GM19023 (cell line): Measurements from ENCODE around the gene ANKS1B.
"Not testable (repeated sequence)": the region's sequence is repeated elsewhere in the genome, so short reads cannot be mapped to it uniquely, and the experiment has no call there.

Source experiments
- ATAC-seq: cut with Tn5 transposase; IDR thresholded peaks from one replicate; pipeline ENCODE4 v1.9.1; 2021; ENCODE audit warnings: mild to moderate bottlenecking, moderate library complexity; ENCODE audit not compliant: unreplicated experiment

ANKS1B gene

DNA sequence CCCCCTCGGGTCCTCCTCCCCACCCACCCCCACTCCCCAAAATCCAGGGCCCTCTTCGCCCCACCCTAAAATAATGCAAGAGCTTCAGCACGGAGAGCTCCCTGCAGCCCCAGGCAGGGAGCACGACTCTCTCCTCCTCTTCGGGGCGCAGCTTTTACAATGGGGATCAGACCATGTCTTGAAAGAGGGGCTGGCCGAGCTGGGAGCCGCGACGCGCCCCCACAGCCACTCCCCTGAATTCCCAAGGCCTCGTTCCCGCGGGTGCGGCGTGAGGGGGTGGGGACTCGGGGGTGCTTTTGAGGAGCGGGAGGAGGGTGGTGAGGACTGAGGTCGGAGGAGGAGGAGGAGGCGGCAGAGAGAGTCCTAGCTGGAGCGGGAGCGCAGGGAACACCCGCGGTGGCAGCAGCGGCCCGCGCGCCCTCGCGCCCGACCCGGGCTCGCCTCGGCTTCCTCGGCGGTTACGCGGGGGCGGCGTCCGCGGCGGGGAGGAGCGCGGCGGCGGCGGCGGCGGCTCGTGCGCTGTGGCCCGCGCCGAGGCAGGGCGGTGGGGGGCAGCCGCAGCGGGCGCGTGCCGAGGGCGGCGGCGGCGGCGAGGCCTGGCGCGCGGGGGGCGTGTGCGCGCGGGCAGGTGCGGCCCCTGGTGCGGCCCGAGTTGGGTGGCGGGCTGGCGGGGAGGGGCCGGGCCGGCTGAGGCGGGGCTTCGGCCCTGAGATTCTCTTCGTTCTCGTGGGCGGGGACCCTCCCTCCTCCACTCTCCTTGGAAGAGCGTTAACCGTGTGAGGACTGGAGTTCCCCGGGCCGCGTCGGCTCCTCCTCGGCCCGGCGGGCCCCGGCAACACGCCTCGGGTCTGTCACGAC, at the start of gene ANKS1B:
TSS of gene ANKS1B (minus strand) at position 666 of the 858 bp plus-strand sequence. CDS start 699 bp downstream, outside the sequence.
- peak; percentile 66 for ATAC-seq

DNA sequence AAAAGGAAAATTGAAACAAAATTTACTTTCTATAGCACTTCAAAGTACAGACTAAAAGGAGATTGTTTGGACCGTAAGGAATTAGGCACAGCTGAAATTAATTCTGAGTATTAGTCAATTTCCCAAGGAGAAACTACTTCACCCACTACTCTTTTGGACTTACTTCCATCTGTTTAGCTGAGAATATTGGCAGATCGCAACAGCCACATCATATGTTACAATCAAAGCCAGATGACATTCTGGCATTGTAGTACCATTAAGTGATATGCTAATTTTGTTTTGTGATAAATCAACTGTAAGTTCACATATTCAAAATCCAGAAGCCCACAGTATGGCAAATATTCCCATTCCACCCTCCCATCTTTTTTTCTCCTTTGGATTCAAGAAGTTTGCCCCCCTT, 47.1 kb upstream of the ANKS1B start:
- ATAC-seq: no peak

DNA sequence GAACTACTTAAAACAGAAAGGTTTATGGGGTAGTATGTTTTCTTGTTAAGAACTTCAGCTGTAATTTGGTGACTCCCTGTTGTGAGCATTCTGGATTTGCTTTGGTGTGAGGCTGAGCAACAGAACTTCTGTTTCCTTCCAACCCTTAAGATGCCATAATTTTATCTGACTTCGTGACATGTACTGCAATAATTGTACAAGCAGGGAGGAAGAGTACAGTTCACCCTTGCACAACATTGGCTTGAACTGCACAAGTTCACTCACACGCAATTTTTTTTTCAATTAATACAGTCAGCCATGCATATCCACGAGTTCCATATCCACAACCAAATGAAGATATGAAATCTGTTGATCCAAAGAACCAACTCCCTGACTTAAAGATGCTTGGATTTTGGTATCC, 42.9 kb upstream of the ANKS1B start:
- ATAC-seq: no peak

DNA sequence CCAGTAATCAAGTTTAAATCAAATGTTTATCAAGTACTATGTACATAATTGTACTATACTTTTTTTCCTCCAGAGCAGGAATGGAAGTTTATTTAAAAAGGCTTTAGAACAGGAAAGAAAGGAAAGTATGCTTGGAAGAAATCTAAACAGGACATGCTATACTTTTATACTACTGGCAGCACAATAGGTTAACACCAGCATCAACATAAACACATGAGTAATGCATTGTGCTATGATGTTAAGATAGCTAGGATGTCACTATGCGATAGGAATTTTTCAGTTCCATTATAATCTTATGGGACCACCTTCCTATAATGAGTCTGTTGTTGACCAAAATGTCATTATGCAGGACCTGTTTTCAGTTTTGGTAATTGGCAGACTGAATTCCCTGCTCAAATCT, 41.5 kb upstream of the ANKS1B start:
- no peak for ATAC-seq

DNA sequence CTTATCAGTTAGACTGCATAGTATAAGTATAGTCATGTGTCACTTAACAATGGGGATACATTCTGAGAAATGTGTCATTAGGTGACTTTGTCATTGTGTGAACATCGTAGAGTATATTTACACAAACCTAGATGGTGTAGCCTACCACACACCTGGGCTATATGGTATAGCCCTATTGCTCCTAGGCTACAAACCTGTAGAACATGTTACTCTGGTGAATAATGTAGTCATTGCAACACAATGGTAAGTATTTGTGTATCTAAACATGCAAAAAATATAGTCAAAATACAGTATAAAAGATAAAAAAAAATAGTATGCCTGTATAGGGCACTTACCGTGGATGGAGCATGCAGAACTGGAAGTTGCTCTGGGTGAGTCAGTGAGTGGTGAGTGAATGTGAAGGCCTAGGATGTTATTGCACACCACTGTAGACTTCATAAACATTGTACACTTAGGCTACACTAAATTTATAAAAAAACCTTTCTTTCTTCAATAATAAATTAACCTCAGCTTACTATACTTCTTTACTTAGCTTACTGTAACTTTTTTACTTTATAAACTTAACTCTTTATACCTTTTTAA, 40.3 kb upstream of the ANKS1B start:
- ATAC-seq: no peak

DNA sequence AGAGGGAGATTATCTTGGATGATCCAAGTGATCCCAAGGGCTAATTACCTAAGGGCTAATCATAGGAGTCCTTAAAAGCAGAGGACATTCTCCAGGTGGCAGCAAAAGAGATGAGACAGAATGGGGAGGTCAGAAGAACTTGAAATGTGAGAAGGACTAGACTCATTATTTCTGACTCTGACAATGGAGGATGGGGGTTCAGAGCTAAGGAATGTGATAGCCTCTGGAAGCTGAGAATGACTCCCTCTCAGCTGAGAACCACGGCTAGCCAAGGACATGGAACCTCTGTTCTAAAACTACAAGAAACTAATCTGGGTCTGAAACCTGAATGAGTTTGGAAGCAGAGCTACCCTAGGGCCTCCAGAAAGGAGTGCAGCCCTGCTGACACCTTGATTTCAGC, 35.6 kb upstream of the ANKS1B start:
- ATAC-seq: no peak

DNA sequence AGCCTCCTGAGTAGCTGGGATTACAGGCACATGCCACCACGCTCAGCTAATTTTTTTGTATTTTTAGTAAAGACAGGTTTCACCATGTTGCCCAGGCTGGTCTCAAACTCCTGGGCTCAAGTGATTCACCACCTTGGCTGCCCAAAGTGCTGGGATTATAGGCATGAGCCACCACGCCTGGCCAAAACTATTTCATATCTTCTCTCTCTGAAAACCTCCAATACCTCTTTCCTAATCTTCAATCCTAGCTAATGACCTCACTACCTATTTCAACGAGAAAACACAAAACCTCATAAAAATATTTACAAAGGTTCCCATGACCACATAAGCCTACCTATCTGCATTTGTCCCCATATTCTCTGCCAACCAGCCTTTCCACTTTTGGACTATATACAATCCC, 32.3 kb upstream of the ANKS1B start:
- no peak for ATAC-seq

DNA sequence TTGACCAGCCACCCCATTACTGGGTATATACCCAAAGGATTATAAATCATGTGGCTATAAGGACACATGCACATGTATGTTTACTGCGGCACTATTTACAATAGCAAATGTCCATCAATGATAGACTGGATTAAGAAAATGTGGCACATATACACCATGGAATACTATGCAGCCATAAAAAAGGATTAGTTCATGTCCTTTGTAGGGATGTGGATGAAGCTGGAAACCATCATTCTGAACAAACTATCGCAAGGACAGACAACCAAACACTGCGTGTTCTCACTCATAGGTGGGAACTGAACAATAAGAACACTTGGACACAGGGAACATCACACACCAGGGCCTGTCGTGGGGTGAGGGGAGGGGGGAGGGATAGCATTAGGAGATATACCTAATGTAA, 31.6 kb upstream of the ANKS1B start:
- not testable (repeated sequence) for ATAC-seq

DNA sequence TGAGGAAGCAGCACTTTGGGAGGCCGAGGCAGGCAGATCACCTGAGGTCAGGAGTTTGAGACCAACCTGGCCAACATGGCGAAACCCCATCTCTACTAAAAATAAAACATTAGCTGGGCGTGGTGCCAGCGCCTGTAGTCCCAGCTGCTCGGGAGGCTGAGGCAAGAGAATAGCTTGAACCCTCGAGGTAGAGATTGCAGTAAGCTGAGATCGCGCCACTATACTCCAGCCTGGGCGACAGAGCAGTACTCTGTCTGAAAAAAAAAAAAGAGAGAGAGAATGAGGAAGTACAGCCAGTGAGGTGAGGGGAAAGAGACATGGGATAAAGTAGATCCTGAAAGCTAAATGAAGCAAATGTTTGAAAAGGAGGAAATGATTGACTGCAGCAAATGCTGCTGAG, 21.1 kb upstream of the ANKS1B start:
- not testable (repeated sequence) for ATAC-seq

DNA sequence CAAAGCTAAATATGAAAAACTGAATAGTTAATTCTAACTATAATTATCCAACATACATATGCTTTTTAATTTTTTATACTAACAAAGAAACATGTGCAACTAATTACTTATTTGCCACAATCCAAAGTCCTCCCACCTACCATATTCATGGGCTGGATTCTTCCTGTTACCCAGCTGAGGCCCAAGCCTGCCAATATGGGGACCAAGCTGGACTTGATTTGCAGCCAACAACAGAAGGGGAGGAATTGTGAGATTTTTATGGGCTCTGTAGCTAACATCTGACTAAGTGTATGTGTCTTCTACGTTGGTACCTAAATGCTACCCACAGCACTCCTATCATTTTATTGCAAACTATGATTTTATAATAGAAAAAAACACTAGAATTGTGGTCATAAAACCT, 13.1 kb upstream of the ANKS1B start:
- no peak for ATAC-seq

DNA sequence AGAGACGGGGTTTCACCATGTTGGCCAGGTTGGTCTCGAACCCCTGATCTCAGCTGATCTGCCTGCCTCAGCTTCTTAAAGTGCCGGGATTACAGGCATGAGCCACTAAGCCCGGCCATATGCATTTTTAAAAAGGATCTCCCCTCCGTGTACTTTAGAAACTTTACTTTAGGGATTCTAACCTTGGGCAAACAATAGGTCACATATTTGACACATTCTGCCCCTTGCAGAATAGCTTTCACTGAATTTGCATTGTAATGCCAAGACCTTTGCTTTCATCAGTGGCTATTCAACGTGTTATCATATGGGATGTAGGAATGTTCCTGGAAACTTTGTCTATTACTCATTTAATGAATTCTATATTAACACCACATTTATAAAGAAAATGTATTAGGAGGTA, 11.4 kb upstream of the ANKS1B start:
- ATAC-seq: no peak

DNA sequence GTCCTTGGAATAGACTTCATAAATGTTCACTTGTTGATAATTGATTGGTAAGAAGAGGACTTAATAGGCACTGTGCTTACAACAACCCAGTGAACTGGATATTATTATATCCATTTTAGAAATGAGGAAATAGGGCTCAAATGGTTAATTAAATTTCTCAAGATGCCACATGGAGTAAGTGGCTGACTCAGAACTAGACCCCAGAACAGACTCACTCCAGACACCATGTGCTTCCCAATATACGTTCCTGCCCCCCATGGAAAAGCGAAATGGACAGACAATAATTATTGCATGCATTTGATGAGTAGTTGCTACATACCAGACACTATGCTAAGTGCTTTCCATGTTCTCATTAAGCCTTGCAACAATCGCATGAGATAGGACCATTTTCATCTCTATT, 895 bp upstream of the ANKS1B start:
- no peak for ATAC-seq

DNA sequence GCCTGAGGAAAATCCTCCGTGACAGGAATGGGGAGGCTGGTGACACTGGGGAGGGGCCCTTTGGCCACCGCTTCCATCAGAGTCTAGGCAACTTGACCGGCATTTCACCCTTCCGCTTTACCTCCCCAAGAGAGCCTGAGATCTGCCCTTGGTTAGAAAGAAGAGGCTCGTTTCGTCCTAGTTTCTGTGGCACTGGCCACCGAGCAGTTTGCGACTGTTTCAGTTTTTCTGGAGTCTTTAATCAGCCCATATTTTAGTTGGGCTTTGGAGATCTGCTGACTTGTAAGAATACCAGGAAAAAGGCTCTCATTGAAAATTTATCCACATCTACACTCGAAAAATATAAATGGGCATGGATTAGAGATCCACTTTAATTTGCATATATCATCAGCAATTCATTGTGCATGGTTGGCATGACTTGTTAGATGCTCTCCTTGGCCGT, 414 bp upstream of the ANKS1B start:
- ATAC-seq: peak; percentile 44

DNA sequence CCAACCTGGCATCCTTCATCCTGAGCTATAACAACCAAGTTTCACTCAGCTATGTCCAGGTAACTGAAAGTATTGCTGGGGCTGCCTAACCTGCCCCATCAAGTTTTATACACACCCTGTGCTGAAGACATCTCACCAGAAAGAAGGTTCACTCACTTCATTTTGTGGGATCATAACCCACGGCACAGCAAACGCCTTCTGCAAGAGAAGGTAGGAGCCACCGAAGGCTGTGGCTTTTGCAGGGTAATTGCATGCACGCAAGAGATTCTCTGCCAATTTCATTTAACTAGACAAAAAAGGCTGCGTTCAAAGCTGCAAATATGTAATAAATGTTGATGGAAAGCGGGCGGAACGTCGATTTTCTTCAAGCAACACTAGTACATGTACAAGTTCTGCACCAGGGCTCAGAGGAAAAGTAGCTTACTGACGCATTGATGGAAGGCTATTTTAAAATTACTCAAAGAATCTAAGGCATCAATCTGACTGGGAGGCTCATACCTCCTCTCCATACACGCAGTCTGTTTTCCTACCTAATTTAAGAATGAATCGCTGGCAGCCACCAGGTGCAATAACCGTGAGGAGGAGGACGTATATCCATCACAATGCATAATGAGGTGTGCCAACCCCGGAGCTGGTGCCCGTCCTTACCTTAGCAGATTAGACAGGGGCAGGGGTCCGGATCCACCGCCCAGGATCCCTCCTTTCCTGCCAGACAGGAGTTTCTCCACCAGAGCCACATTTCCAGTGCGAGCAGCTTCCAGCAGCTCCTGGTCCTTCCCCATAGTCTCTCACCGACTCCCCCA, 1.1 kb downstream of the ANKS1B start:
- ATAC-seq: no peak

DNA sequence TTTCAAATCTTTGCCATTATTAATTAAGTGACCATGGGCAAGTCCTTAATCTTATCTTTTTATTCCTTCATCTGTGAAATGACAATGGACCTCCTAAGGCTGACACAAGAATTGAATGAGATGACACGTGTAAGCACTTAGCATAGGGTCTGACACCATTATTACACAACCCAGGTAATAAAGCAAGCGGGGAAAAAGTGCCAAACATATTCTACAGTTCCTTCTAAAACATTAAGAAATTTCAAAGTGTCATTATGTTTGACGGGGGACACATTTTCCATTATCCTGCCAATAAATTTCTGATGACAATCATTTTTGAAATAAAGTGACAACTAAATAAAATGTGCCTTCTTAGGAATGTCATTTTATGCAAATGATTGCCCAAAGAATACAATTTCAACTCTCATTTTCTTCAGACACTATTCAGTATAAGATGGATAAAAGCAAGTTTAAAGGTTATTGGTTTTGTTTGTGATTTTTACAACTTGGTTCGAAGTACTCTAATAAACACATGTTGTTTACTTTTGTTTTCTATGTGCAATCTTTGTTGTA, 3.0 kb downstream of the ANKS1B start:
- no peak for ATAC-seq

DNA sequence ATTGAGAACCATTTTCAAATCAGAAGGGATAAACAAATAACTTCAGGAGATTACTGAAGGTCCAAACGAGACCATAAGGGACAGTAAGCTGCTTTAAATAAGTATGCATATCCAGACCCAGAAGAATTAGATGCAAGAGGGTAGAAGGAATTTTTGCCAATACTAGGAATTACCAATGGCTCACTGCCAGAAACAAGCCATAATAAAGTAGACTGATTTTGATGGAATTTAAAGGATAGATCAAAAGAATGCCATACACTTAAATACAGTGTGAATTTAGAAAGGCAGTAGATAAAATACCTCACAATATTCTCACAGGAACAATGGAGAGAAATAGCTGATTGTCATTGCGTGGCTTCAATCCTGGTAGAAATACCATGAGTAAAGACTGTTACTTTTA, 5.3 kb downstream of the ANKS1B start:
- ATAC-seq: no peak

DNA sequence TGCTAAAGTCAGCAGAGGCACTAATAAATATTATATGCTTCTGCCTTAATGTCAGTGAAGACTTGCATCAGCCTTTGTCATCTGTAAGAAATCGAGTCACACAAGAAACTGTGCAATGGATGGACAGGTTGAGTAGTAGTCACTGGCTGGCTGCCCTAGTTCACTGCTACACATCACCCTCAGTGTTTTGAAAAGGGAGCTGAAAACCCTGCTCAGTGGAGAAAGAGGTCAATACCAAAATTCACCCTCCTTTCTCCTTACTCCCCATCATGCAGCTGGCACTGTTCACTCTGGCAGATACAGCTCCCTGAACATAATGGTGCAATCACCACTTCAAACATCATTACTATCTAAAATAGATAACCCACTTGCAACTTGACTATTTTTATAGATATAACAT, 6.6 kb downstream of the ANKS1B start:
- no peak for ATAC-seq

DNA sequence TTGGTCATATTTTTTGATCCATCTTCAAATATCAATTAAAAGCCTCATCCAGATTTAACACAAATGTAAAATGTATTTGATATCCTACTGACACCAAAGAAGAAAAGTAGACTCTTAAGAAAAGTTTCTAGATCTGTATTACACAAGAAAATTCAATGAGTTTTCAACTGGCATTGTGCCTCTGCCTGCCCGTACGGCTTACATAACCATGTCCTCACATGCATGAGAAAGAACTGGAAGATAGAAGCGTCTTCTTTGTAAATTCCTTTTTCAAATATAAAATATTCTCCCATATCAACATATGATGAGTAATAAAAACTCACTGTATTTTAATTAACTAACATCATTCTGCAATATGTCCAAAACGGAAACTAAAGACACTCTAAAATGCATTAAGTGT, 7.2 kb downstream of the ANKS1B start:
- ATAC-seq: no peak

DNA sequence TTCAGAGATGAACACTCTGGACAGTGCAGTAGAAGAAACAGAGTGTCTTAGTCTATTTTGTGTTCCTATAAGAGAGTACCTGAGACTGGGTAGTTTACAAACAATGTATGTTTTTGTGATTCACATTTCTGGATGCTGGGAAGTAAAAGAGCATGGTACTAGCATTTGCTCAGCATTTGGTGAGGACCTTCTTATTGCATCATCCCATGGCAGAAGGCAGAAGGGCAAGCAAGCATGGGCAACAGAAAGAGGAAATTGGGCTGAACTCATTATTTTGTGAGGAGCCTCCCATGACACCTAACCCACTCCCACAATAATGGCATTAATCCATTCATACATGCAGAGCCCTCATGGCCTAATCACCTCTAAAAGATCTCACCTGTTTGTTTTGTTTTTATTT, 8.0 kb downstream of the ANKS1B start:
- no peak for ATAC-seq

DNA sequence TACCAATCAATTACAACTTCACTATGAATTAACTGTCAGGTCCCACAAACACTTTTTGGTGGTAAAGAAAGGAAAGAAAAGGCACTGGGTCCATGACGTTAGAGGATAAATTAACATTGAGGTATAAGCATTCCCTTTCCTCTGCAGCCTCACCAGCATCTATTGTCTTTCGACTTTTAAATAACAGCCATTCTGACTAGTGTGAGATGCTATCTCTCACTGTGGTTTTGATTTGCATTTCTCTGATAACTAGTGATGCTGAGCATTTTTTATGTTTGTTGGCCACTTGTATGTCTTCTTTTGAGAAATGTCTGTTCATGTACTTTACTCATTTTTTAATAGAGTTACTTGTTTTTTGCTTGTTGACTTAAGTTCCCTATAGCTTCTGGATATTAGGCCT, 9.4 kb downstream of the ANKS1B start:
- no peak for ATAC-seq

DNA sequence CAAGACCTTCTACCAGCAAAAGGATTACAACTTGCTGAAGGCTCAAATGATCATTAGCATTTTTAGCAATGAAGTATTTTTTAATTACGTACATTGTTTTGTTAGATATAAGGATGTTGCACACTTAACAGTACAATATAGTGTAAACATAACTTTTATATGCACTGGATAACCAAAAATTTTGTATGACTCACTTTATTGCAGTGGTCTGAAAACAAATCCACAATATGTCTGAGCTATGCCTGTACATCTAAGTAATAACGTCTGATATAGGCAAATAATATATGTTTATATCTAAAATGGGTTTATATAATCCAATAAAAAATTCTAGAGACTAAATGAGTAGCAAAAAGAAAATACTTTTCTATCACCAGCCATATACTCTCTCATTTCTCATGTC, 10.6 kb downstream of the ANKS1B start:
- ATAC-seq: no peak
